PC-3 (cell line): ENCODE data around the gene RAD51. TPM values are rescaled to one million over a fixed set of nuclear protein-coding genes. Genes with fewer than 3 reads are reported as not detected.

ENCODE experiments used
- ATAC-seq: fragments of 200-7000 bp; cut with Tn5 transposase; 2 replicates; pipeline ENCODE4 v1.9.1; 2020; ENCODE audit warnings: mild to moderate bottlenecking, moderate library complexity
- BruUV-seq: library from RNA; stranded (reverse); fragments of 400-500 nt; replicated peaks from 2 replicates; lab custom pipeline; 2021; lab: Mats Ljungman, UMichigan
- CTCF ChIA-PET: fragments of 300-600 bp; sonication (Branson Sonifier 250); formaldehyde crosslinking; loops from one replicate; lab custom pipeline; 2022; ENCODE audit warnings: antibody characterized with exemption; lab: Charles Lee
- POLR2A ChIA-PET: fragments of 300-600 bp; sonication (Branson Sonifier 250); formaldehyde crosslinking; loops from one replicate; lab custom pipeline; 2022; ENCODE audit warnings: antibody characterized with exemption; ENCODE audit not compliant: unreplicated experiment; lab: Charles Lee
- DNase-seq: peaks from one replicate; pipeline ENCODE4 v3.0.0-alpha.2; 2015
- H2AFZ ChIP-seq: fragments of 300-600 bp; sonication (generic); 2 replicates; pipeline ENCODE4 v1.6.0; 2016; ENCODE audit warnings: antibody characterized with exemption, low read length
- H3F3A ChIP-seq: fragments of 300-600 bp; sonication (generic); one replicate; pipeline ENCODE4 v1.6.0; 2017; ENCODE audit warnings: antibody characterized with exemption, low read length, control low read depth, mild to moderate bottlenecking; ENCODE audit not compliant: unreplicated experiment
- H3K27ac ChIP-seq: fragments of 300-600 bp; sonication (generic); 2 replicates; pipeline ENCODE4 v1.5.1; 2016; ENCODE audit warnings: mild to moderate bottlenecking, low read length
- H3K27me3 ChIP-seq: fragments of 300-600 bp; sonication (generic); 2 replicates; pipeline ENCODE4 v1.6.1; 2016; ENCODE audit warnings: low read length, mixed read lengths
- H3K36me3 ChIP-seq: fragments of 300-600 bp; sonication (generic); 2 replicates; pipeline ENCODE4 v1.6.1; 2016; ENCODE audit warnings: low read depth, mixed run types, low read length, mixed read lengths
- H3K4me1 ChIP-seq: fragments of 300-600 bp; sonication (generic); 2 replicates; pipeline ENCODE4 v1.5.1; 2016; ENCODE audit warnings: low read length; ENCODE audit not compliant: insufficient read depth
- H3K4me2 ChIP-seq: fragments of 300-600 bp; sonication (generic); 2 replicates; pipeline ENCODE4 v1.6.0; 2016; ENCODE audit warnings: low read length
- H3K4me3 ChIP-seq: fragments of 300-600 bp; sonication (generic); 2 replicates; pipeline ENCODE4 v1.5.1; 2016; ENCODE audit warnings: mild to moderate bottlenecking, low read length, mixed read lengths
- H3K79me2 ChIP-seq: fragments of 300-600 bp; sonication (generic); 2 replicates; pipeline ENCODE4 v1.6.1; 2017; ENCODE audit warnings: low read length, mixed read lengths
- H3K9ac ChIP-seq: fragments of 300-600 bp; sonication (generic); 2 replicates; pipeline ENCODE4 v1.6.0; 2016; ENCODE audit warnings: mild to moderate bottlenecking, low read length
- H3K9me2 ChIP-seq: fragments of 300-600 bp; sonication (generic); replicated peaks from 2 replicates; pipeline ENCODE4 v1.6.1; 2016; ENCODE audit warnings: mixed run types, low read length, mixed read lengths
- H3K9me3 ChIP-seq: fragments of 300-600 bp; sonication (generic); 2 replicates; pipeline ENCODE4 v1.6.1; 2016; ENCODE audit warnings: low read length, mixed read lengths
- H4K20me1 ChIP-seq: fragments of 300-600 bp; sonication (generic); 2 replicates; pipeline ENCODE4 v1.6.1; 2016; ENCODE audit warnings: low read length, mixed read lengths
- EZH2 ChIP-seq: fragments of 300-600 bp; sonication (generic); IDR thresholded peaks from one replicate; pipeline ENCODE4 v1.6.1; 2017; ENCODE audit warnings: antibody characterized with exemption, mild to moderate bottlenecking, low read length; ENCODE audit not compliant: unreplicated experiment
- EZH2phosphoT487 ChIP-seq: fragments of 300-600 bp; sonication (generic); IDR thresholded peaks from 2 replicates; pipeline ENCODE4 v1.6.1; 2018; ENCODE audit warnings: mild to moderate bottlenecking, antibody characterized with exemption, low read length, borderline replicate concordance
- intact Hi-C: fragments of 100-400 bp; cut with micrococcal nuclease; formaldehyde crosslinking; loops from 2 replicates; pipeline ENCODE4 v1.9.0; 2023
- total RNA-seq: library from RNA; depleted of rRNA; stranded (reverse); fragments of >200 nt; gene quantifications from 2 replicates; pipeline ENCODE4 v1.2.3, GENCODE V29; 2014
- TF ChIP-seq, protein P1 (sequence below): fragments of 300-600 bp; sonication (generic); conservative IDR thresholded peaks from 2 replicates; pipeline ENCODE4 v1.5.1; 2017; ENCODE audit warnings: antibody characterized with exemption, low read depth, mild to moderate bottlenecking, low read length

Gene RAD51
- total RNA-seq, 1 experiment from 2014 or later: 21.9 TPM

- POLR2A ChIA-PET: interaction anchor here (0.5 kb wide), 1 partner anchor 105 kb away, joined by 4 read pairs; no protein-coding TSS in a partner anchor
Observed at GRCh38 chr15:40744815-40745152, 49.8 kb downstream of the RAD51 start.

GRCh38 chr15:40746916-40747418, 52.0 kb downstream of the RAD51 start:
- CTCF ChIA-PET: interaction anchor here (0.5 to 2.2 kb wide), 14 partner anchors 16 to 272 kb away, joined by 3 to 22 read pairs (median 6); partner anchors contain the start of genes C15orf62 and VPS18
- peaks cover 5% of the 10 kb centered on the region for H3K4me1 ChIP-seq
- BruUV-seq: no TSS peak

More at GRCh38 chr15:40744815-40745152, 49.8 kb downstream of the RAD51 start:
- Histone ChIP-seq H2AFZ (no peak overlapping the region), H4K20me1 (no peaks in the 10 kb centered on the region), H3F3A (peaks cover 3% of the 10 kb centered on the region), H3K79me2 (peaks cover 9% of the 10 kb centered on the region; the same call in 1 of the 2 replicates), H3K27me3 (no peaks in the 10 kb centered on the region), H3K9me2 (no peaks in the 10 kb centered on the region), H3K36me3 (peaks cover 32% of the 10 kb centered on the region; the same call in 1 of the 2 replicates), H3K4me2 (no peak overlapping the region), H3K27ac (no peak overlapping the region), H3K9ac (no peak overlapping the region), H3K9me3 (no peaks in the 10 kb centered on the region), H3K4me3 (no peak overlapping the region), H3K4me1 (peaks cover 5% of the 10 kb centered on the region)
- no peak for ATAC-seq
- no TSS peak for BruUV-seq
- intact Hi-C loops: no loop called here
- no peak for DNase-seq
- TF ChIP-seq EZH2 (no peak), EZH2phosphoT487 (no peak)
- TF ChIP-seq, protein P1, sequence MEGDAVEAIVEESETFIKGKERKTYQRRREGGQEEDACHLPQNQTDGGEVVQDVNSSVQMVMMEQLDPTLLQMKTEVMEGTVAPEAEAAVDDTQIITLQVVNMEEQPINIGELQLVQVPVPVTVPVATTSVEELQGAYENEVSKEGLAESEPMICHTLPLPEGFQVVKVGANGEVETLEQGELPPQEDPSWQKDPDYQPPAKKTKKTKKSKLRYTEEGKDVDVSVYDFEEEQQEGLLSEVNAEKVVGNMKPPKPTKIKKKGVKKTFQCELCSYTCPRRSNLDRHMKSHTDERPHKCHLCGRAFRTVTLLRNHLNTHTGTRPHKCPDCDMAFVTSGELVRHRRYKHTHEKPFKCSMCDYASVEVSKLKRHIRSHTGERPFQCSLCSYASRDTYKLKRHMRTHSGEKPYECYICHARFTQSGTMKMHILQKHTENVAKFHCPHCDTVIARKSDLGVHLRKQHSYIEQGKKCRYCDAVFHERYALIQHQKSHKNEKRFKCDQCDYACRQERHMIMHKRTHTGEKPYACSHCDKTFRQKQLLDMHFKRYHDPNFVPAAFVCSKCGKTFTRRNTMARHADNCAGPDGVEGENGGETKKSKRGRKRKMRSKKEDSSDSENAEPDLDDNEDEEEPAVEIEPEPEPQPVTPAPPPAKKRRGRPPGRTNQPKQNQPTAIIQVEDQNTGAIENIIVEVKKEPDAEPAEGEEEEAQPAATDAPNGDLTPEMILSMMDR: no peak
- CTCF ChIA-PET: interaction anchor here (0.7 kb wide), 1 partner anchor 114 kb away, joined by 3 read pairs; no protein-coding TSS in a partner anchor

More at GRCh38 chr15:40746916-40747418, 52.0 kb downstream of the RAD51 start:
- H3K79me2 ChIP-seq: peaks cover 26% of the 10 kb centered on the region
- H3K36me3 ChIP-seq: peaks cover 41% of the 10 kb centered on the region; the same call in 1 of the 2 replicates
- H3K27me3 ChIP-seq: no peaks in the 10 kb centered on the region
- ATAC-seq (no peak), DNase-seq (no peak)
- no peak overlapping the region for H3K9ac ChIP-seq
- POLR2A ChIA-PET: no interaction called here
- H3K9me3 ChIP-seq: no peaks in the 10 kb centered on the region
- H3K9me2 ChIP-seq: no peaks in the 10 kb centered on the region
- no peak overlapping the region for H2AFZ ChIP-seq
- no peak overlapping the region for H3K4me2 ChIP-seq
- TF ChIP-seq, protein P1: no peak
- TF ChIP-seq EZH2phosphoT487: no peak
- no peak for TF ChIP-seq EZH2
- no peak overlapping the region for H3K27ac ChIP-seq
- intact Hi-C loops: loop anchor here (1.0 to 2.0 kb wide), 3 partner anchors 35 to 148 kb away; partner anchors contain the start of gene VPS18
- H4K20me1 ChIP-seq: no peaks in the 10 kb centered on the region
- no peak overlapping the region for H3K4me3 ChIP-seq
- H3F3A ChIP-seq: peaks cover 3% of the 10 kb centered on the region
